ENCODE results near the gene VPS54.

Gene VPS54

DNA sequence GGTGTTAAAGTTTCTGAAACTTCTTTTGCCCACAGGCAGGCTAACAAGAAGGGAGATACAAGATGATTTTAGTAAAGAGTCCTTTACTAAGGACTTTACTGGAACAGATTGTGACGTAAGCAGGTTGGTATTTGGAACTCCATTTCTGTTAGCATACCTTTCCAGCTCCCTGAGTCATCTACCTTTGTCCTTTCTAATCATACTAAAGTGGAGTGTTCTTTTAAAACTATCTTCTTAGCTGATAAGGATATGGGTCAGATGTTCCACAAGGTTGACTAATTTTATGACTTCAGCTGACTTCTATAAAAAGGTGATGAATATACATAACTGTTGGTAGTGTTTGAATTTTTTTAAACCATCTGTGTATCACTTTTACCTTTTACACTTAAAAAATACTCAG is 156.4 kb downstream of the VPS54 start:
- peaks cover 12% of the 10 kb centered on the region for H3K79me2 ChIP-seq
- no peak overlapping the region for H3K4me3 ChIP-seq (ENCODE audit: low read depth, low read length)
- H3K9me3 ChIP-seq (ENCODE audit: control insufficient read depth, low read length), result no peaks in the 10 kb centered on the region
- H3K9ac ChIP-seq, result no peak overlapping the region
- no peaks in the 10 kb centered on the region for H3K36me3 ChIP-seq (ENCODE audit: control insufficient read depth, insufficient read depth, low read length)
- no peaks in the 10 kb centered on the region for H3K4me1 ChIP-seq
- no peak overlapping the region for H3K4me2 ChIP-seq (ENCODE audit: low read length)
- H2AFZ ChIP-seq, result no peak overlapping the region
- H3K27me3 ChIP-seq (ENCODE audit: control insufficient read depth, insufficient read depth, low read length), result no peaks in the 10 kb centered on the region
- no peak overlapping the region for H3K27ac ChIP-seq
- TF ChIP-seq, protein P1, sequence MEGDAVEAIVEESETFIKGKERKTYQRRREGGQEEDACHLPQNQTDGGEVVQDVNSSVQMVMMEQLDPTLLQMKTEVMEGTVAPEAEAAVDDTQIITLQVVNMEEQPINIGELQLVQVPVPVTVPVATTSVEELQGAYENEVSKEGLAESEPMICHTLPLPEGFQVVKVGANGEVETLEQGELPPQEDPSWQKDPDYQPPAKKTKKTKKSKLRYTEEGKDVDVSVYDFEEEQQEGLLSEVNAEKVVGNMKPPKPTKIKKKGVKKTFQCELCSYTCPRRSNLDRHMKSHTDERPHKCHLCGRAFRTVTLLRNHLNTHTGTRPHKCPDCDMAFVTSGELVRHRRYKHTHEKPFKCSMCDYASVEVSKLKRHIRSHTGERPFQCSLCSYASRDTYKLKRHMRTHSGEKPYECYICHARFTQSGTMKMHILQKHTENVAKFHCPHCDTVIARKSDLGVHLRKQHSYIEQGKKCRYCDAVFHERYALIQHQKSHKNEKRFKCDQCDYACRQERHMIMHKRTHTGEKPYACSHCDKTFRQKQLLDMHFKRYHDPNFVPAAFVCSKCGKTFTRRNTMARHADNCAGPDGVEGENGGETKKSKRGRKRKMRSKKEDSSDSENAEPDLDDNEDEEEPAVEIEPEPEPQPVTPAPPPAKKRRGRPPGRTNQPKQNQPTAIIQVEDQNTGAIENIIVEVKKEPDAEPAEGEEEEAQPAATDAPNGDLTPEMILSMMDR (IDR thresholded peaks at IDR 0.05), result no peak

DNA sequence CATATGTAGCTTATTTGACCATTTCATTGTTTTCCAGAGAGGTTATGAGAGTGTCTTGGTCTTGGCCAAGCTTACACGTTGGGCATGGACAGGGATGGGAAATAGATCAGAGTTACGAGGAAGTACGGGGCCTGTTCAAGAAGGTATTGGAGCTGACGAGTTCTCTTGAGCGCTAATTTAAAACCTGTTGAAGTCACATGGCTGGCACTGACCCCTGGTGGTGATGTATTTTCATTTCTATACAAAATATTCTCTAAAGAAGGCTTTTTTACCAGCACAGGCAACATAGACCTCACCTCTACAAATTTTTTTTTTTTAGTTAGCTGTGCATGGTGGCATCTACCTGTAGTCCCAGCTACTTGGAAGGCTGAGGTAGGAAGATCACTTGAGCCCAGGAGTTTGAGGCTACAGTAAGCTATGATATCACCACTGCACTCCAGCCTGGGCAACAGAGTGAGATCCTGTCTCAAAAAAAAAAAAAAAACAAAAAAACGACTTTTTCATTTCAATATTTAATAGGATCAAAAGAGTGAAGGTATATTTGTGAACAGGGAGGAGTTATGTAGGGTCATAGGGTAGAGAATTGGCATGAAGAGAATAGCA is 157.9 kb downstream of the VPS54 start:
- Histone ChIP-seq H3K36me3 (ENCODE audit: control insufficient read depth, insufficient read depth, low read length) (no peaks in the 10 kb centered on the region), H3K4me1 (peaks cover 3% of the 10 kb centered on the region), H3K79me2 (peaks cover 10% of the 10 kb centered on the region), H3K9ac (no peak overlapping the region), H2AFZ (no peak overlapping the region), H3K27ac (no peak overlapping the region), H3K4me2 (ENCODE audit: low read length) (no peak overlapping the region), H3K9me3 (ENCODE audit: control insufficient read depth, low read length) (no peaks in the 10 kb centered on the region), H3K4me3 (ENCODE audit: low read depth, low read length) (no peak overlapping the region), H3K27me3 (ENCODE audit: control insufficient read depth, insufficient read depth, low read length) (no peaks in the 10 kb centered on the region)
- TF ChIP-seq, protein P1 (IDR thresholded peaks at IDR 0.05), result peak; percentile 72

DNA sequence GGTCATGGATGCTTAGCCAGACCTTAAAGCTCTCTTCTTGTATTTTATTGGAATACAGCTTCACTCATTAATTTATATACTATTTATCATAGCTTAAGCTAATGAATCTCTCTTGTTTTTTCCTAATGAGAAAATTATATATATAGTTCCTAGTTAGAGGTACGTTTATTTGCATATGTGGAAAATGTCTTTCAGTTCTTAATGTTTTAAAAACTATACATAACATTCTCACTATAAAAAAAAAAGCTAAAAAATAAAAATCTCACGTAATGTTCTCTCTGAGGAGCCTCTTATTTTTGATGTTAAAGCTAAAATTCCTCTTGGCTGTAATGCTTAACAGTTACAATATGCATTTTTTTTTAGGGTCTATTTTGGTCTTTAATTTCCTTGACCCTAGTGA is 160.9 kb downstream of the VPS54 start:
- H3K4me1 ChIP-seq, result peaks cover 15% of the 10 kb centered on the region
- no peaks in the 10 kb centered on the region for H3K9me3 ChIP-seq (ENCODE audit: control insufficient read depth, low read length)
- no peak overlapping the region for H3K4me2 ChIP-seq (ENCODE audit: low read length)
- no peak overlapping the region for H3K4me3 ChIP-seq (ENCODE audit: low read depth, low read length)
- H2AFZ ChIP-seq, result no peak overlapping the region
- H3K9ac ChIP-seq, result no peak overlapping the region
- TF ChIP-seq, protein P1 (IDR thresholded peaks at IDR 0.05), result no peak
- no peaks in the 10 kb centered on the region for H3K27me3 ChIP-seq (ENCODE audit: control insufficient read depth, insufficient read depth, low read length)
- no peaks in the 10 kb centered on the region for H3K36me3 ChIP-seq (ENCODE audit: control insufficient read depth, insufficient read depth, low read length)
- H3K27ac ChIP-seq, result no peak overlapping the region
- H3K79me2 ChIP-seq, result peaks cover 2% of the 10 kb centered on the region

DNA sequence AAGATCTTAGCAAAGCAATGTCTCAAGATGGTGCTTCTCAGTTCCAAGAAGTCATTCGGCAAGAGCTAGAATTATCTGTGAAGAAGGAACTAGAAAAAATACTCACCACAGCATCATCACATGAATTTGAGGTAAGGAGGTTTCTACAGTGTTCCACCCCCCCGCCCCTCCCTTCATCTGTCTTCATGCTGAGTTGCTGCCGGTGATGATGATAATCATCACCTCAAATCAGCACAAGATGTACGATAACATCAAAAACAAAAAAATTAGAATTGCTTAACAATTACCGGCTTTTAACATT is 163.0 kb downstream of the VPS54 start:
- Histone ChIP-seq H3K36me3 (ENCODE audit: control insufficient read depth, insufficient read depth, low read length) (no peaks in the 10 kb centered on the region), H2AFZ (no peak overlapping the region), H3K9ac (no peak overlapping the region), H3K4me2 (ENCODE audit: low read length) (peak overlapping the region; percentile 44), H3K79me2 (peaks cover 6% of the 10 kb centered on the region), H3K4me3 (ENCODE audit: low read depth, low read length) (no peak overlapping the region), H3K9me3 (ENCODE audit: control insufficient read depth, low read length) (no peaks in the 10 kb centered on the region), H3K4me1 (peaks cover 26% of the 10 kb centered on the region), H3K27me3 (ENCODE audit: control insufficient read depth, insufficient read depth, low read length) (no peaks in the 10 kb centered on the region), H3K27ac (no peak overlapping the region)
- TF ChIP-seq, protein P1 (IDR thresholded peaks at IDR 0.05), result no peak

Data from parathyroid adenoma (tissue), 2 donors.